Measurements from ENCODE around the gene D2HGDH. TPM values are rescaled to one million over a fixed set of nuclear protein-coding genes. Genes with fewer than 3 reads are reported as not detected.
"Not testable (repeated sequence)": the region's sequence is repeated elsewhere in the genome, so short reads cannot be mapped to it uniquely, and the experiment has no call there.

The D2HGDH gene
- total and polyA plus RNA-seq, 2 of the 13 experiments (the other 11 are each of a cell fraction or from before 2014, with no cell fraction given): 19.2 to 20.3 TPM

DNA sequence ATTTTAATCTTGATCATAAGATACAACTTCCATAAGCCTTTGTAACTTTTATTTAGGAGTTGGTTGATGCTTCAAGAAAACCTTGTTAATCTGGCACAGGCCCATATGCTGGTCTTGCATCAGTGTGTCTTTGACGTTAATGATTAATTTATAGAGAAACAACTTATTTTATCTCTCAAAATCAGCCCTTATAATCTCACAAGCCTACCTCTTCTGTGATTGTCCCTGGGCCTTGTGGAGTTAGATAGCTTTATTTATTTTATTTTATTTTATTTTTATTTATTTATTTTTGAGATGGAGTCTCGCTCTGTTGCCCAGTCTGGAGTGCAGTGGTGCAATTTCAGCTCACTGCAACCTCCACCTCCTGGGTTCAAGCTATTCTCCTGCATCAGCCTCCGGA lies 47.6 kb downstream of the D2HGDH start:
- intact Hi-C loops (cut with micrococcal nuclease; ENCODE audit: unreplicated experiment); H3K4me3 ChIP-seq (replicated peaks in 1 of 3; ENCODE audit: insufficient read depth in 1 of 3, low read depth in 2 of 3, low read length in 3 of 3); H3K9ac ChIP-seq (ENCODE audit: insufficient read depth, low read depth, low read length); H3K27me3 ChIP-seq (ENCODE audit: control insufficient read depth in 1 of 2, insufficient read depth in 2 of 2, low read length in 2 of 2); BruUV-seq (replicated peaks); CTCF ChIA-PET (ENCODE audit: low intra/inter-chr PET ratio, low total read pairs); in situ Hi-C loops (cut with HindIII; ENCODE audit: extremely low pct_ligation_motif_present, low pct_unique_long_range_greater_than_20kb); H3K36me3 ChIP-seq (replicated peaks in 1 of 2; ENCODE audit: control insufficient read depth in 1 of 2, insufficient read depth in 2 of 2, low read length in 2 of 2); H3K79me2 ChIP-seq (ENCODE audit: insufficient read depth, low read length); H2AFZ ChIP-seq (ENCODE audit: low read length); H3K27ac ChIP-seq (ENCODE audit: extremely low read length, insufficient read depth, low read length); H4K20me1 ChIP-seq (ENCODE audit: insufficient read depth, low read length); DNase-seq (ENCODE audit: low spot score); FAIRE-seq; ATAC-seq; H3K4me2 ChIP-seq (ENCODE audit: low read depth, low read length): not testable (repeated sequence)
- Histone ChIP-seq H3K4me1 (ENCODE audit: insufficient read depth, low read length) (peaks cover 27% of the 10 kb centered on the region), H3K9me3 (ENCODE audit: low read length) (peaks cover 15% of the 10 kb centered on the region)
- WGBS (ENCODE audit: low lambda C conversion rate): 80% methylated on average over 3 of the region's 3 CpGs
- POLR2A ChIA-PET: interaction anchor here (1.2 to 12.8 kb wide), 2 partner anchors 9 to 27 kb away, joined by 3 to 100 read pairs; partner anchors contain the start of gene NEU4

- no peak for FAIRE-seq
- TF ChIP-seq MYNN (CRISPR knock-in tag; IDR thresholded peaks at IDR 0.05; ENCODE audit: low read depth): no peak
- no peak for TF ChIP-seq ZNF282 (IDR thresholded peaks at IDR 0.05; ENCODE audit: partially characterized antibody)
- no peak for TF ChIP-seq YEATS2 (CRISPR knock-in tag; IDR thresholded peaks at IDR 0.05; ENCODE audit: borderline replicate concordance)
- no peak for TF ChIP-seq NKX3-1 (CRISPR knock-in tag; IDR thresholded peaks at IDR 0.05)
- no peak for TF ChIP-seq SIN3A (IDR thresholded peaks at IDR 0.05; ENCODE audit: borderline replicate concordance, low read depth, low read length)
- no peak for TF ChIP-seq NFATC3 (CRISPR knock-in tag; IDR thresholded peaks at IDR 0.05)
- in situ Hi-C loops (cut with HindIII; ENCODE audit: extremely low pct_ligation_motif_present, low pct_unique_long_range_greater_than_20kb) (no loop called here), intact Hi-C loops (cut with micrococcal nuclease; ENCODE audit: unreplicated experiment) (no loop called here)
- DNase-seq (ENCODE audit: low spot score): no peak
- Histone ChIP-seq H3K27me3 (ENCODE audit: control insufficient read depth in 1 of 2, insufficient read depth in 2 of 2, low read length in 2 of 2) (no peaks in the 10 kb centered on the region), H2AFZ (ENCODE audit: low read length) (no peak overlapping the region), H4K20me1 (ENCODE audit: insufficient read depth, low read length) (no peaks in the 10 kb centered on the region), H3K4me2 (ENCODE audit: low read depth, low read length) (no peak overlapping the region), H3K4me3 (replicated peaks in 1 of 3; ENCODE audit: insufficient read depth in 1 of 3, low read depth in 2 of 3, low read length in 3 of 3) (no peak overlapping the region), H3K9ac (ENCODE audit: insufficient read depth, low read depth, low read length) (no peak overlapping the region), H3K36me3 (replicated peaks in 1 of 2; ENCODE audit: control insufficient read depth in 1 of 2, insufficient read depth in 2 of 2, low read length in 2 of 2) (no peaks in the 10 kb centered on the region), H3K27ac (ENCODE audit: extremely low read length, insufficient read depth, low read length) (no peak overlapping the region), H3K4me1 (ENCODE audit: insufficient read depth, low read length) (peaks cover 25% of the 10 kb centered on the region), H3K9me3 (ENCODE audit: low read length) (no peaks in the 10 kb centered on the region), H3K79me2 (ENCODE audit: insufficient read depth, low read length) (no peaks in the 10 kb centered on the region)
- ATAC-seq: no peak
- BruUV-seq (replicated peaks): no TSS peak
- WGBS (ENCODE audit: low lambda C conversion rate): 66% methylated on average over 4 of the region's 4 CpGs
- POLR2A ChIA-PET: interaction anchor here (1.0 to 12.8 kb wide), 3 partner anchors 10 to 21 kb away, joined by 3 to 100 read pairs (median 12); partner anchors contain the start of gene NEU4
- CTCF ChIA-PET (ENCODE audit: low intra/inter-chr PET ratio, low total read pairs): no interaction called here
Measured at GRCh38 chr2:241788135-241788534, 53.7 kb downstream of the D2HGDH start.

All from HepG2 (cell line).